A549 (cell line): ENCODE results near the gene GGT1.
A peak's percentile ranks its signal among the peaks of the same experiment; 100 is the strongest.
"Not testable (repeated sequence)": the region's sequence is repeated elsewhere in the genome, so short reads cannot be mapped to it uniquely, and the experiment has no call there.

ENCODE experiments used
- POLR2A ChIP-seq: IDR thresholded peaks from 2 replicates; pipeline ENCODE4 v1.6.1; 2012; ENCODE audit warnings: mild to moderate bottlenecking, low read length
- TF ChIP-seq, protein P1 (sequence below): fragments of >200 bp; sonication (Bioruptor Twin); formaldehyde crosslinking; IDR thresholded peaks from 3 replicates; pipeline ENCODE4 v1.5.1; 2016

- TF ChIP-seq, protein P1, sequence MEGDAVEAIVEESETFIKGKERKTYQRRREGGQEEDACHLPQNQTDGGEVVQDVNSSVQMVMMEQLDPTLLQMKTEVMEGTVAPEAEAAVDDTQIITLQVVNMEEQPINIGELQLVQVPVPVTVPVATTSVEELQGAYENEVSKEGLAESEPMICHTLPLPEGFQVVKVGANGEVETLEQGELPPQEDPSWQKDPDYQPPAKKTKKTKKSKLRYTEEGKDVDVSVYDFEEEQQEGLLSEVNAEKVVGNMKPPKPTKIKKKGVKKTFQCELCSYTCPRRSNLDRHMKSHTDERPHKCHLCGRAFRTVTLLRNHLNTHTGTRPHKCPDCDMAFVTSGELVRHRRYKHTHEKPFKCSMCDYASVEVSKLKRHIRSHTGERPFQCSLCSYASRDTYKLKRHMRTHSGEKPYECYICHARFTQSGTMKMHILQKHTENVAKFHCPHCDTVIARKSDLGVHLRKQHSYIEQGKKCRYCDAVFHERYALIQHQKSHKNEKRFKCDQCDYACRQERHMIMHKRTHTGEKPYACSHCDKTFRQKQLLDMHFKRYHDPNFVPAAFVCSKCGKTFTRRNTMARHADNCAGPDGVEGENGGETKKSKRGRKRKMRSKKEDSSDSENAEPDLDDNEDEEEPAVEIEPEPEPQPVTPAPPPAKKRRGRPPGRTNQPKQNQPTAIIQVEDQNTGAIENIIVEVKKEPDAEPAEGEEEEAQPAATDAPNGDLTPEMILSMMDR = not testable (repeated sequence)
- TF ChIP-seq POLR2A = peak; percentile 47
Measured at GRCh38 chr22:24607429-24607983, 4.5 kb downstream of the GGT1 start.
